ENCODE results near the gene HOXC9. TPM values are rescaled to one million over a fixed set of nuclear protein-coding genes. Genes with fewer than 3 reads are reported as not detected.
A peak's percentile ranks its signal among the peaks of the same experiment; 100 is the strongest.

HOXC9 gene
- total and polyA plus RNA-seq, 2 of the 8 experiments (the other 6 are each of a cell fraction or from before 2014, with no cell fraction given), result not detected

DNA sequence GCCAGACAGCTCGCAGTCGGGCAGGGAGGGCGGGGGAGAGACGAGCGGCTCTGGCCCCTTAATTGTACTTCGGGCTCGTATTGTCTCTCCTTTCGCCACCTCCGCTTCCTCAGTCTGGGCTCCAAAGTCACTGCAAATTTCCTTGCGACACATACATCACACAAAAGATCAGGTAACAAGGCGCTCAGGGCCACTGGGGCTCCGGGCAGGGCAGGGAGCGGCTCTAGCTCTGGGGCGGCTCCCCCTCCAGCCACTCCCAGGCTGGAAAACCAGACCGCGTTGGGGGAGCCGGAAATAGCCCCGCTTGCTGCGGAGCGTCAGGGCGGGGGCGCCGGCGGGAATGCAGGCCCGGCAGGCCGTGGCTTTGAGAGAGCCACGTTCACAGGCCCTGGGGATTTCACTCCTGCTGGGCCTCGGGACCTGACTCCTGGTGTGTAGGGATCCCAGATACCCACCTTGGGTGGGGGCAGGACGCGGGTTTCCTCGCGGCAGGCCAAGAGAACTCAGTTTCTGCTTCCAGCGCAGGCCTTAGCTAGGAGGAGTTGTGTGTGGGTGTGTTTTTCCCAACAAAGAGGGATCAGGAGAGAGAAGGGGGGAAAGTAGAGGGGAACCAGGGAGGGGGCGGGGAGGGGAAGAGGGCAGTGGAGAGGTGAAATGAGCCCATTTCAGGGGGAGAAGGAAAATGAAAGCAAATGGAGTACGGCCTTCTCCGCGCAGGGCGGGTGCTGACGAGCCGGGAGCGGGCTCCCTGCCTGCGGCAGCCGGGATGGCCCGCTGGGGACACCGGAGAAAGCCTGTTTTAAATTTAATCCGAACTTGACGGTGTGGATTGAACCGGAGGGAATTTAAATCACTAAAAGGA, 4.4 kb upstream of the HOXC9 start:
- FAIRE-seq (no peak), DNase-seq (ENCODE audit: low read depth in 1 of 2, low spot score in 2 of 2) (peak in 1 of 2 experiments; percentile 80)
- no peak overlapping the region for H3K4ac ChIP-seq (replicated peaks; ENCODE audit: insufficient read length, low read depth, low read length)
- 1% methylated on average over 27 of the region's 48 CpGs; no CpG with 5 or more reads in 1 of the 2 experiments for WGBS, 2 experiments (ENCODE audit: extremely low coverage in 1 of 2, insufficient coverage in 1 of 2, insufficient read length in 1 of 2, insufficient replicate concordance in 2 of 2, low coverage in 1 of 2, low lambda C conversion rate in 2 of 2, missing lambda C conversion rate in 1 of 2)
- no peak overlapping the region for H3K9ac ChIP-seq (replicated peaks in 1 of 4; ENCODE audit: extremely low read depth in 1 of 4, low read depth in 3 of 4, low read length in 3 of 4)
- no peak overlapping the region for H2AFZ ChIP-seq (ENCODE audit: low read length)
- no peaks in the 10 kb centered on the region for H3K79me1 ChIP-seq (ENCODE audit: low read depth, low read length)
- peaks cover 97 to 100% (median 100%) of the 10 kb centered on the region in 4 experiments for H3K27me3 ChIP-seq (replicated peaks in 1 of 4; ENCODE audit: control insufficient read depth in 3 of 4, extremely low read depth in 1 of 4, insufficient read depth in 3 of 4, low read length in 3 of 4)
- CTCF ChIA-PET (ENCODE audit: partially characterized antibody), result interaction anchor here (0.7 to 4.4 kb wide), 10 partner anchors 8 to 218 kb away, joined by 3 to 28 read pairs (median 4); partner anchors contain the start of genes HOXC10 and HOXC8
- POLR2A ChIA-PET (ENCODE audit: partially characterized antibody), result interaction anchor here (1.6 kb wide), 1 partner anchor 10 kb away, joined by 4 read pairs; no protein-coding TSS in a partner anchor
- H3K79me2 ChIP-seq (ENCODE audit: control insufficient read depth in 1 of 2, insufficient read depth in 2 of 2, low read length in 2 of 2), result no peaks in the 10 kb centered on the region
- H3K56ac ChIP-seq (replicated peaks; ENCODE audit: insufficient read length, low read depth, low read length), result no peak overlapping the region
- H3K18ac ChIP-seq (ENCODE audit: extremely low read depth, low read length), result no peak overlapping the region; the same call in 1 of the 2 replicates
- H2BK15ac ChIP-seq (ENCODE audit: low read length), result peak overlapping the region; percentile 72; the same call in 1 of the 2 replicates
- H4K91ac ChIP-seq (replicated peaks; ENCODE audit: insufficient read length, low read length), result no peak overlapping the region
- peaks cover 0 to 4% of the 10 kb centered on the region in 2 experiments; a peak in 1 of 4 replicates for H3K9me3 ChIP-seq (ENCODE audit: insufficient read depth in 2 of 2, low read depth in 1 of 2, low read length in 1 of 2)
- H3K36me3 ChIP-seq (ENCODE audit: control insufficient read depth in 2 of 4, insufficient read depth in 4 of 4, low read length in 3 of 4), result peaks cover 0 to 19% (median 0%) of the 10 kb centered on the region in 4 experiments; a peak in 1 of 8 replicates
- H4K5ac ChIP-seq (ENCODE audit: insufficient read length, low read depth, low read length), result no peak overlapping the region
- no peak overlapping the region for H3K27ac ChIP-seq (ENCODE audit: low read depth, low read length)
- peak overlapping the region; percentile 72; the same call in 1 of the 2 replicates for H2BK20ac ChIP-seq (ENCODE audit: low read length)
- H2AK5ac ChIP-seq (ENCODE audit: low read depth, low read length), result no peak overlapping the region
- H4K8ac ChIP-seq (ENCODE audit: extremely low read depth, insufficient read depth, low read length), result no peak overlapping the region
- peak overlapping the region; percentile 23 to 56 for H3K4me2 ChIP-seq (ENCODE audit: insufficient read depth in 1 of 2, low read depth in 2 of 2, low read length in 2 of 2)
- no peak overlapping the region for H3K23ac ChIP-seq (ENCODE audit: insufficient read length)
- H3K23me2 ChIP-seq (ENCODE audit: low read depth, low read length), result peaks cover 4% of the 10 kb centered on the region; the same call in 1 of the 2 replicates
- H2BK12ac ChIP-seq (ENCODE audit: low read depth, low read length), result peak overlapping the region; percentile 68
- peak overlapping the region; percentile 2; the same call in 1 of the 2 replicates for H2BK5ac ChIP-seq (ENCODE audit: low read depth, low read length)
- peak overlapping the region in 1 of 4 experiments; percentile 45; a peak in 3 of 8 replicates for H3K4me3 ChIP-seq (ENCODE audit: extremely low read depth in 1 of 4, insufficient read depth in 2 of 4, low read depth in 3 of 4, low read length in 4 of 4)
- TF ChIP-seq ASH2L (IDR thresholded peaks at IDR 0.05; ENCODE audit: low read length) (peak; percentile 15), JUN (IDR thresholded peaks at IDR 0.05; ENCODE audit: low read depth, low read length) (no peak), YY1 (IDR thresholded peaks at IDR 0.05; ENCODE audit: low read depth, low read length) (0 out of 2 replicates have a peak, but pooled peaks have one; percentile 34), EZH2 (IDR thresholded peaks at IDR 0.05; ENCODE audit: low read depth, low read length, severe bottlenecking) (no peak), EGR1 (IDR thresholded peaks at IDR 0.05; ENCODE audit: borderline replicate concordance, low read depth, low read length) (0 out of 2 replicates have a peak, but pooled peaks have one; percentile 16), HDAC2 (IDR thresholded peaks at IDR 0.05; ENCODE audit: borderline replicate concordance in 1 of 2, low read depth in 2 of 2, low read length in 2 of 2) (0 out of 4 replicates have a peak, but pooled peaks of 1 of the 2 experiments have one; percentile 19), CTBP2 (IDR thresholded peaks at IDR 0.05; ENCODE audit: borderline replicate concordance, insufficient read depth, insufficient read length, low read length) (peak; percentile 93), CHD2 (IDR thresholded peaks at IDR 0.05; ENCODE audit: low read length) (no peak), SUZ12 (IDR thresholded peaks at IDR 0.05; ENCODE audit: low read length) (peak; percentile 5)
- no peak overlapping the region for H2BK120ac ChIP-seq (replicated peaks; ENCODE audit: low read depth, low read length)
- H3K14ac ChIP-seq (ENCODE audit: insufficient read length), result no peak overlapping the region
- H4K20me1 ChIP-seq (replicated peaks in 1 of 2; ENCODE audit: control insufficient read depth in 1 of 2, insufficient read depth in 2 of 2, low read length in 2 of 2), result peaks cover 27 to 28% of the 10 kb centered on the region in 2 experiments
- H3K4me1 ChIP-seq (replicated peaks in 1 of 4; ENCODE audit: control insufficient read depth in 3 of 4, insufficient read depth in 4 of 4, low read length in 3 of 4), result peaks cover 0 to 17% (median 8%) of the 10 kb centered on the region in 4 experiments; a peak in 5 of 7 replicates
